Measurements from ENCODE around the gene SLC17A9. TPM values are rescaled to one million over a fixed set of nuclear protein-coding genes. Genes with fewer than 3 reads are reported as not detected.

SLC17A9 gene
- total RNA-seq, 1 donor from 2014 or later = 12.4 TPM

GRCh38 chr20:62907384-62908317, 44.9 kb upstream of the SLC17A9 start:
- Histone ChIP-seq H3K27ac (ENCODE audit: low read depth, low read length) (no peak overlapping the region), H3K9ac (ENCODE audit: low read length) (no peak overlapping the region), H3K27me3 (ENCODE audit: insufficient read depth, low read length) (no peaks in the 10 kb centered on the region), H3K4me1 (ENCODE audit: insufficient read depth, low read length) (peaks cover 18% of the 10 kb centered on the region), H3K4me2 (ENCODE audit: low read length) (peak overlapping the region; percentile 16), H3K4me3 (ENCODE audit: insufficient read depth, low read depth, low read length) (no peak overlapping the region), H4K20me1 (ENCODE audit: insufficient read depth, low read length) (peaks cover 99% of the 10 kb centered on the region), H3K9me3 (ENCODE audit: insufficient read depth, low read depth, low read length) (no peaks in the 10 kb centered on the region), H3K36me3 (ENCODE audit: insufficient read depth, low read length) (peaks cover 54% of the 10 kb centered on the region), H2AFZ (ENCODE audit: low read depth, low read length) (no peak overlapping the region), H3K79me2 (ENCODE audit: insufficient read depth, low read length) (peaks cover 84% of the 10 kb centered on the region)
- Mint-ChIP-seq H3K27me3 (ENCODE audit: low read depth, unreplicated experiment) (no peaks in the 10 kb centered on the region), H3K27ac (ENCODE audit: unreplicated experiment) (no peak overlapping the region), H3K4me3 (ENCODE audit: unreplicated experiment) (no peak overlapping the region), H3K4me1 (ENCODE audit: low read depth, unreplicated experiment) (peaks cover 8% of the 10 kb centered on the region), H3K36me3 (ENCODE audit: low read depth, unreplicated experiment) (peaks cover 13% of the 10 kb centered on the region), H3K9me3 (ENCODE audit: unreplicated experiment) (no peaks in the 10 kb centered on the region)
- no peak for TF ChIP-seq EZH2 (IDR thresholded peaks at IDR 0.05; ENCODE audit: insufficient read depth, low read length)
- peak; percentile 36 for TF ChIP-seq CTCF (IDR thresholded peaks at IDR 0.05; ENCODE audit: insufficient read depth, low read depth, low read length)
- DNase-seq (ENCODE audit: low read depth) (no peak), FAIRE-seq (no peak)

- FAIRE-seq (no peak), DNase-seq (ENCODE audit: low read depth) (no peak)
- peaks cover 13% of the 10 kb centered on the region for H3K36me3 Mint-ChIP-seq (ENCODE audit: low read depth, unreplicated experiment)
- no peaks in the 10 kb centered on the region for H3K9me3 Mint-ChIP-seq (ENCODE audit: unreplicated experiment)
- Histone ChIP-seq H3K79me2 (ENCODE audit: insufficient read depth, low read length) (peaks cover 91% of the 10 kb centered on the region), H3K9ac (ENCODE audit: low read length) (no peak overlapping the region), H3K4me1 (ENCODE audit: insufficient read depth, low read length) (peaks cover 8% of the 10 kb centered on the region), H3K27me3 (ENCODE audit: insufficient read depth, low read length) (no peaks in the 10 kb centered on the region), H3K4me3 (ENCODE audit: insufficient read depth, low read depth, low read length) (no peak overlapping the region), H3K36me3 (ENCODE audit: insufficient read depth, low read length) (peaks cover 54% of the 10 kb centered on the region), H2AFZ (ENCODE audit: low read depth, low read length) (no peak overlapping the region), H3K4me2 (ENCODE audit: low read length) (no peak overlapping the region), H3K27ac (ENCODE audit: low read depth, low read length) (no peak overlapping the region), H4K20me1 (ENCODE audit: insufficient read depth, low read length) (peaks cover 99% of the 10 kb centered on the region), H3K9me3 (ENCODE audit: insufficient read depth, low read depth, low read length) (no peaks in the 10 kb centered on the region)
- no peak overlapping the region for H3K4me3 Mint-ChIP-seq (ENCODE audit: unreplicated experiment)
- TF ChIP-seq CTCF (IDR thresholded peaks at IDR 0.05; ENCODE audit: insufficient read depth, low read depth, low read length) (no peak), EZH2 (IDR thresholded peaks at IDR 0.05; ENCODE audit: insufficient read depth, low read length) (no peak)
- H3K27ac Mint-ChIP-seq (ENCODE audit: unreplicated experiment) = no peak overlapping the region
- H3K4me1 Mint-ChIP-seq (ENCODE audit: low read depth, unreplicated experiment) = peaks cover 7% of the 10 kb centered on the region
- no peaks in the 10 kb centered on the region for H3K27me3 Mint-ChIP-seq (ENCODE audit: low read depth, unreplicated experiment)
Measured at GRCh38 chr20:62908971-62909791, 43.3 kb upstream of the SLC17A9 start.
